ENCODE measurements around the gene SMIM14.

GRCh38 chr4:39568805-39569204 is 69.9 kb downstream of the SMIM14 start:
- TF ChIP-seq CTCF (IDR thresholded peaks at IDR 0.05; ENCODE audit: low read depth, low read length), result no peak
- no peak for TF ChIP-seq POLR2A (IDR thresholded peaks at IDR 0.05; ENCODE audit: extremely low read depth, insufficient read length)
- peak; percentile 98 for TF ChIP-seq MAX (IDR thresholded peaks at IDR 0.05; ENCODE audit: low read depth, low read length)
- TF ChIP-seq MYC (IDR thresholded peaks at IDR 0.05; ENCODE audit: low read depth, low read length), result peak; percentile 71
